ENCODE results near the gene BHLHE40. TPM values are rescaled to one million over a fixed set of nuclear protein-coding genes. Genes with fewer than 3 reads are reported as not detected.

The BHLHE40 gene
- 160 and 171 TPM in 2 replicates for polyA plus RNA-seq (2011; rRNA removed)
- 90.0 and 114 TPM in 2 replicates for polyA plus RNA-seq (2012; cell fraction: cytosol; rRNA removed)
- 210 and 265 TPM in 2 replicates for polyA plus RNA-seq (2012; cell fraction: nucleus; rRNA removed)
- polyA plus RNA-seq (2017; fragmentation: RNase III; extraction: RNeasy Plus Mini Kit Qiagen cat#74134 plus additional on column Dnase treatment), result 65.7 to 105 TPM (median 102 TPM) in 3 replicates
- 221 and 248 TPM in 2 replicates for polyA minus RNA-seq (2011; rRNA and poly(A)+ RNA removed)

DNA sequence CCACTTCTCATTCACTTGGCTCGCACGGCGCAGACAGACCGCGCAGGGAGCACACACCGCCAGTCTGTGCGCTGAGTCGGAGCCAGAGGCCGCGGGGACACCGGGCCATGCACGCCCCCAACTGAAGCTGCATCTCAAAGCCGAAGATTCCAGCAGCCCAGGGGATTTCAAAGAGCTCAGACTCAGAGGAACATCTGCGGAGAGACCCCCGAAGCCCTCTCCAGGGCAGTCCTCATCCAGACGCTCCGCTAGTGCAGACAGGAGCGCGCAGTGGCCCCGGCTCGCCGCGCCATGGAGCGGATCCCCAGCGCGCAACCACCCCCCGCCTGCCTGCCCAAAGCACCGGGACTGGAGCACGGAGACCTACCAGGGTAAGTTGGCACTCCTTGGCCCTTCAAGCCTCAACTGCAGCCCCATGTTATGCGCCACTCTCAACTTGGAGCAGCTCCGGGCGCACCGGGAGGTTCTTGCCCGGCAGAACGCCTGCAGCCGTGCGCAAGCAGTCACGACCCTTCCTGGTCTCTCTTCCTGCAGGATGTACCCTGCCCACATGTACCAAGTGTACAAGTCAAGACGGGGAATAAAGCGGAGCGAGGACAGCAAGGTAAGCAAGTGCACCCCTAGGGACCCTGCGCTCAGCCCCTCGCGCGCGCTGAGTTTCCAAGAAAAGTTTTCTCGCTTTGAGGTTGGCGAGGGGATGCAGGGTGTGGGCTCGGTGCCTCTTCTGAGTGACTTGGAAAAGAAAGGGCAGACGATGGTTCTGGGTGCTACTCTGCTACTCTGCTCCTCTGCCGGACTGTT is at the start of gene BHLHE40:
Gene BHLHE40 (plus strand): TSS at position 10 of the 801 bp plus-strand sequence. CDS start 282 bp downstream, at position 292.
- WGBS (ENCODE audit: missing lambda C conversion rate), result under 1% methylated on average over 31 of the region's 51 CpGs
- H3K4me3 ChIP-seq, result peak within 1 kb of the TSS; percentile 88
- no peaks in the 10 kb centered on the region for H3K9me3 ChIP-seq
- no peak for FAIRE-seq
- H3K4me1 ChIP-seq, result peaks cover 22% of the 10 kb centered on the region
- peak within 1 kb of the TSS; percentile 96 to 98 for H3K27ac ChIP-seq
- ChIA-PET POLR2A (interaction anchor here (0.6 to 13.9 kb wide), 23 partner anchors 8 to 486 kb away, joined by 3 to 367 read pairs (median 6); partner anchors contain the start of gene ITPR1), CTCF (interaction anchor here (0.6 to 17.8 kb wide), 27 partner anchors 14 to 324 kb away, joined by 3 to 602 read pairs (median 4); no protein-coding TSS in a partner anchor)
- ATAC-seq, result peak; percentile 47 to 62
- peak within 1 kb of the TSS; percentile 93 for H3K4me2 ChIP-seq
- DNase-seq (ENCODE audit: low read depth in 1 of 2, low spot score in 1 of 2), result no peak
- TF ChIP-seq TP53 (CRISPR knock-in tag; IDR thresholded peaks at IDR 0.05) (no peak), MYC (IDR thresholded peaks at IDR 0.05; ENCODE audit: borderline replicate concordance, low read length) (no peak), RCOR1 (IDR thresholded peaks at IDR 0.05; ENCODE audit: low read depth, low read length) (no peak), EHF (CRISPR knock-in tag; IDR thresholded peaks at IDR 0.05) (no peak), HEYL (CRISPR knock-in tag; IDR thresholded peaks at IDR 0.05) (no peak), HOXB5 (CRISPR knock-in tag; IDR thresholded peaks at IDR 0.05) (peak; percentile 46; the same call in 1 of the 2 replicates), RNF2 (IDR thresholded peaks at IDR 0.05; ENCODE audit: borderline replicate concordance, low read depth) (no peak), MAZ (IDR thresholded peaks at IDR 0.05; ENCODE audit: borderline replicate concordance, low read depth, low read length) (no peak), FOSB (CRISPR knock-in tag; IDR thresholded peaks at IDR 0.05) (no peak), RFX5 (IDR thresholded peaks at IDR 0.05) (no peak), CBX8 (IDR thresholded peaks at IDR 0.05) (no peak), ZC3H11A (IDR thresholded peaks at IDR 0.05) (no peak), MAFK (IDR thresholded peaks at IDR 0.05; ENCODE audit: partially characterized antibody) (no peak), EP300 (IDR thresholded peaks at IDR 0.05) (no peak), CBX2 (IDR thresholded peaks at IDR 0.05; ENCODE audit: borderline replicate concordance, low read depth) (no peak), HDAC2 (IDR thresholded peaks at IDR 0.05) (peak; percentile 65; the same call in 1 of the 2 replicates), KDM1A (IDR thresholded peaks at IDR 0.05; ENCODE audit: low read depth) (no peak), CEBPB (IDR thresholded peaks at IDR 0.05) (no peak), GATA3 (IDR thresholded peaks at IDR 0.05; ENCODE audit: borderline replicate concordance) (peak; percentile 9; the same call in 1 of the 2 replicates), SREBF2 (IDR thresholded peaks at IDR 0.05) (no peak), CHD4 (IDR thresholded peaks at IDR 0.05; ENCODE audit: borderline replicate concordance) (no peak), POLR2AphosphoS2 (conservative IDR thresholded peaks at IDR 0.05; ENCODE audit: low read length) (no peak), BHLHE40 (IDR thresholded peaks at IDR 0.05; ENCODE audit: low read depth, low read length) (no peak), ZNF302 (CRISPR knock-in tag; IDR thresholded peaks at IDR 0.05) (no peak), RAD21 (conservative IDR thresholded peaks at IDR 0.05 in 1 of 2, IDR thresholded peaks at IDR 0.05 in 1 of 2) (no peak), HOXB13 (CRISPR knock-in tag; IDR thresholded peaks at IDR 0.05; ENCODE audit: low read depth) (no peak), CHD2 (IDR thresholded peaks at IDR 0.05; ENCODE audit: low read length, partially characterized antibody) (no peak), TFCP2L1 (CRISPR knock-in tag; IDR thresholded peaks at IDR 0.05) (no peak), ESRRA (IDR thresholded peaks at IDR 0.05; ENCODE audit: borderline replicate concordance, low read length) (no peak), KDM5A (IDR thresholded peaks at IDR 0.05) (no peak), NFE2L2 (conservative IDR thresholded peaks at IDR 0.05; ENCODE audit: low read length) (no peak)
- TF ChIP-seq, protein P1, sequence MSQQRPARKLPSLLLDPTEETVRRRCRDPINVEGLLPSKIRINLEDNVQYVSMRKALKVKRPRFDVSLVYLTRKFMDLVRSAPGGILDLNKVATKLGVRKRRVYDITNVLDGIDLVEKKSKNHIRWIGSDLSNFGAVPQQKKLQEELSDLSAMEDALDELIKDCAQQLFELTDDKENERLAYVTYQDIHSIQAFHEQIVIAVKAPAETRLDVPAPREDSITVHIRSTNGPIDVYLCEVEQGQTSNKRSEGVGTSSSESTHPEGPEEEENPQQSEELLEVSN (IDR thresholded peaks at IDR 0.05; ENCODE audit: borderline replicate concordance, low read depth), result peak; percentile 4; the same call in 1 of the 2 replicates
- TF ChIP-seq, protein P2, sequence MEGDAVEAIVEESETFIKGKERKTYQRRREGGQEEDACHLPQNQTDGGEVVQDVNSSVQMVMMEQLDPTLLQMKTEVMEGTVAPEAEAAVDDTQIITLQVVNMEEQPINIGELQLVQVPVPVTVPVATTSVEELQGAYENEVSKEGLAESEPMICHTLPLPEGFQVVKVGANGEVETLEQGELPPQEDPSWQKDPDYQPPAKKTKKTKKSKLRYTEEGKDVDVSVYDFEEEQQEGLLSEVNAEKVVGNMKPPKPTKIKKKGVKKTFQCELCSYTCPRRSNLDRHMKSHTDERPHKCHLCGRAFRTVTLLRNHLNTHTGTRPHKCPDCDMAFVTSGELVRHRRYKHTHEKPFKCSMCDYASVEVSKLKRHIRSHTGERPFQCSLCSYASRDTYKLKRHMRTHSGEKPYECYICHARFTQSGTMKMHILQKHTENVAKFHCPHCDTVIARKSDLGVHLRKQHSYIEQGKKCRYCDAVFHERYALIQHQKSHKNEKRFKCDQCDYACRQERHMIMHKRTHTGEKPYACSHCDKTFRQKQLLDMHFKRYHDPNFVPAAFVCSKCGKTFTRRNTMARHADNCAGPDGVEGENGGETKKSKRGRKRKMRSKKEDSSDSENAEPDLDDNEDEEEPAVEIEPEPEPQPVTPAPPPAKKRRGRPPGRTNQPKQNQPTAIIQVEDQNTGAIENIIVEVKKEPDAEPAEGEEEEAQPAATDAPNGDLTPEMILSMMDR (IDR thresholded peaks at IDR 0.05), result no peak
- TF ChIP-seq, protein P3, sequence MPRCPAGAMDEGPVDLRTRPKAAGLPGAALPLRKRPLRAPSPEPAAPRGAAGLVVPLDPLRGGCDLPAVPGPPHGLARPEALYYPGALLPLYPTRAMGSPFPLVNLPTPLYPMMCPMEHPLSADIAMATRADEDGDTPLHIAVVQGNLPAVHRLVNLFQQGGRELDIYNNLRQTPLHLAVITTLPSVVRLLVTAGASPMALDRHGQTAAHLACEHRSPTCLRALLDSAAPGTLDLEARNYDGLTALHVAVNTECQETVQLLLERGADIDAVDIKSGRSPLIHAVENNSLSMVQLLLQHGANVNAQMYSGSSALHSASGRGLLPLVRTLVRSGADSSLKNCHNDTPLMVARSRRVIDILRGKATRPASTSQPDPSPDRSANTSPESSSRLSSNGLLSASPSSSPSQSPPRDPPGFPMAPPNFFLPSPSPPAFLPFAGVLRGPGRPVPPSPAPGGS (IDR thresholded peaks at IDR 0.05), result peak; percentile 70; the same call in 2 of the 3 replicates
- TF ChIP-seq, protein P4, sequence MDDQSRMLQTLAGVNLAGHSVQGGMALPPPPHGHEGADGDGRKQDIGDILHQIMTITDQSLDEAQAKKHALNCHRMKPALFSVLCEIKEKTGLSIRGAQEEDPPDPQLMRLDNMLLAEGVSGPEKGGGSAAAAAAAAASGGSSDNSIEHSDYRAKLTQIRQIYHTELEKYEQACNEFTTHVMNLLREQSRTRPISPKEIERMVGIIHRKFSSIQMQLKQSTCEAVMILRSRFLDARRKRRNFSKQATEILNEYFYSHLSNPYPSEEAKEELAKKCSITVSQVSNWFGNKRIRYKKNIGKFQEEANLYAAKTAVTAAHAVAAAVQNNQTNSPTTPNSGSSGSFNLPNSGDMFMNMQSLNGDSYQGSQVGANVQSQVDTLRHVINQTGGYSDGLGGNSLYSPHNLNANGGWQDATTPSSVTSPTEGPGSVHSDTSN (IDR thresholded peaks at IDR 0.05), result no peak; the same call in 1 of the 2 replicates
- TF ChIP-seq, protein P5, sequence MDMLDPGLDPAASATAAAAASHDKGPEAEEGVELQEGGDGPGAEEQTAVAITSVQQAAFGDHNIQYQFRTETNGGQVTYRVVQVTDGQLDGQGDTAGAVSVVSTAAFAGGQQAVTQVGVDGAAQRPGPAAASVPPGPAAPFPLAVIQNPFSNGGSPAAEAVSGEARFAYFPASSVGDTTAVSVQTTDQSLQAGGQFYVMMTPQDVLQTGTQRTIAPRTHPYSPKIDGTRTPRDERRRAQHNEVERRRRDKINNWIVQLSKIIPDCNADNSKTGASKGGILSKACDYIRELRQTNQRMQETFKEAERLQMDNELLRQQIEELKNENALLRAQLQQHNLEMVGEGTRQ (IDR thresholded peaks at IDR 0.05), result peak; percentile 26
